Nephron progenitor cell (in vitro differentiated cells): Measurements from ENCODE around the gene ROGDI.

Experiments used
- DNase-seq: peaks from one replicate; pipeline ENCODE4 v3.0.0; 2021
- H3K27ac Mint-ChIP-seq: 2 replicates; pipeline ENCODE4 v1.8.0; 2021; ENCODE audit warnings: mild to moderate bottlenecking, moderate library complexity, mixed read lengths
- H3K27me3 Mint-ChIP-seq: 2 replicates; pipeline ENCODE4 v1.8.0; 2021; ENCODE audit warnings: mild to moderate bottlenecking, low read depth, mixed read lengths; ENCODE audit not compliant: poor library complexity
- H3K36me3 Mint-ChIP-seq: 2 replicates; pipeline ENCODE4 v1.8.0; 2021; ENCODE audit warnings: low read depth, mixed read lengths
- H3K4me1 Mint-ChIP-seq: 2 replicates; pipeline ENCODE4 v1.8.0; 2021; ENCODE audit warnings: mixed read lengths
- H3K4me3 Mint-ChIP-seq: 2 replicates; pipeline ENCODE4 v1.8.0; 2021; ENCODE audit warnings: mild to moderate bottlenecking, moderate library complexity, mixed read lengths
- H3K9me3 Mint-ChIP-seq: 2 replicates; pipeline ENCODE4 v1.8.0; 2021; ENCODE audit warnings: mild to moderate bottlenecking, moderate library complexity, mixed read lengths
- TF ChIP-seq, protein P1 (sequence below): fragments of 200-600 bp; sonication (generic); IDR thresholded peaks from 2 replicates; pipeline ENCODE4 v1.5.0; 2021; ENCODE audit warnings: antibody characterized with exemption

The ROGDI gene

DNA sequence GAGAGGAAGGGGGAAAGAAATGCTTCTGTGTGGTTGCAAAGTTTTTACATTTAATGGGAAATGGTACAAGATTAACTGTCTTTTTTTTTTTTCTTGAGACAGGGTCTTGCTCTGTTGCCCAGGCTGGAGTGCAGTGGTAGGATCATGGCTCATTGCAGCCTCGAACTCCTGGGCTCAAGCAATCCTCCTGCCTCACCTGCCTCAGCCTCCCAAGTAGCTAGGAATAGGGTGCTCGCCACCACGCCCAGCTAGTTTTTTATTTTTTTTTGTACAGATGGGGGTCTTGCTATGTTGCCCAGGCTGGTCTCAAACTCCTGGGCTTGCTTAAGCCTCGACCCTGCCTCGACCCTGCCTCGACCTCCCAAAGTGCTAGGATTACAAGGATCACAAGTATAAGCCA lies 3.8 kb upstream of the ROGDI start:
- Mint-ChIP-seq H3K36me3 (peaks cover 32% of the 10 kb centered on the region), H3K4me1 (peaks cover 18% of the 10 kb centered on the region), H3K9me3 (no peaks in the 10 kb centered on the region), H3K27me3 (peaks cover 3% of the 10 kb centered on the region), H3K4me3 (no peak overlapping the region), H3K27ac (peak overlapping the region; percentile 45)
- no peak for DNase-seq
- TF ChIP-seq, protein P1, sequence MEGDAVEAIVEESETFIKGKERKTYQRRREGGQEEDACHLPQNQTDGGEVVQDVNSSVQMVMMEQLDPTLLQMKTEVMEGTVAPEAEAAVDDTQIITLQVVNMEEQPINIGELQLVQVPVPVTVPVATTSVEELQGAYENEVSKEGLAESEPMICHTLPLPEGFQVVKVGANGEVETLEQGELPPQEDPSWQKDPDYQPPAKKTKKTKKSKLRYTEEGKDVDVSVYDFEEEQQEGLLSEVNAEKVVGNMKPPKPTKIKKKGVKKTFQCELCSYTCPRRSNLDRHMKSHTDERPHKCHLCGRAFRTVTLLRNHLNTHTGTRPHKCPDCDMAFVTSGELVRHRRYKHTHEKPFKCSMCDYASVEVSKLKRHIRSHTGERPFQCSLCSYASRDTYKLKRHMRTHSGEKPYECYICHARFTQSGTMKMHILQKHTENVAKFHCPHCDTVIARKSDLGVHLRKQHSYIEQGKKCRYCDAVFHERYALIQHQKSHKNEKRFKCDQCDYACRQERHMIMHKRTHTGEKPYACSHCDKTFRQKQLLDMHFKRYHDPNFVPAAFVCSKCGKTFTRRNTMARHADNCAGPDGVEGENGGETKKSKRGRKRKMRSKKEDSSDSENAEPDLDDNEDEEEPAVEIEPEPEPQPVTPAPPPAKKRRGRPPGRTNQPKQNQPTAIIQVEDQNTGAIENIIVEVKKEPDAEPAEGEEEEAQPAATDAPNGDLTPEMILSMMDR: no peak

DNA sequence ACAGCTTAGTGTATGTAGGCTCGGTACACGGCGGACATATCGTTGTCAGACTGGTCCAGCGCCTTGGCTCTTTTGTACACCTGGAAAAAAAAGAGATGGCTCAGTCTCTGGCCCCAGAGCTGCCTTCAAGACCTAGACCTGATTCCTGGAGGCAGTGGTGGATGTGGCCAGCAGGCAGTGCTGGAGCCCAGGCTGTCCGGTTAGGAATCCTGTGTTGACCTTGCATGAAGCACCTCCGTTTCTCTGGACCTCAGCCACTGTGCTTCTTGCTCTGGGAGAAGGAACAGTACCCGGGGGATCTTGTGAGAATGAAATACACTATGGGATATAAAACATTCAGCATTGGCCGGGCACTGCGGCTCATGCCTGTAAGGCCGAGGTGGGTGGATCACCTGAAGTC lies 2.8 kb upstream of the ROGDI start:
- H3K27me3 Mint-ChIP-seq: peaks cover 3% of the 10 kb centered on the region
- H3K36me3 Mint-ChIP-seq: peaks cover 32% of the 10 kb centered on the region
- DNase-seq: no peak
- H3K4me3 Mint-ChIP-seq: no peak overlapping the region
- H3K9me3 Mint-ChIP-seq: no peaks in the 10 kb centered on the region
- TF ChIP-seq, protein P1: no peak
- H3K4me1 Mint-ChIP-seq: peaks cover 28% of the 10 kb centered on the region
- no peak overlapping the region for H3K27ac Mint-ChIP-seq

DNA sequence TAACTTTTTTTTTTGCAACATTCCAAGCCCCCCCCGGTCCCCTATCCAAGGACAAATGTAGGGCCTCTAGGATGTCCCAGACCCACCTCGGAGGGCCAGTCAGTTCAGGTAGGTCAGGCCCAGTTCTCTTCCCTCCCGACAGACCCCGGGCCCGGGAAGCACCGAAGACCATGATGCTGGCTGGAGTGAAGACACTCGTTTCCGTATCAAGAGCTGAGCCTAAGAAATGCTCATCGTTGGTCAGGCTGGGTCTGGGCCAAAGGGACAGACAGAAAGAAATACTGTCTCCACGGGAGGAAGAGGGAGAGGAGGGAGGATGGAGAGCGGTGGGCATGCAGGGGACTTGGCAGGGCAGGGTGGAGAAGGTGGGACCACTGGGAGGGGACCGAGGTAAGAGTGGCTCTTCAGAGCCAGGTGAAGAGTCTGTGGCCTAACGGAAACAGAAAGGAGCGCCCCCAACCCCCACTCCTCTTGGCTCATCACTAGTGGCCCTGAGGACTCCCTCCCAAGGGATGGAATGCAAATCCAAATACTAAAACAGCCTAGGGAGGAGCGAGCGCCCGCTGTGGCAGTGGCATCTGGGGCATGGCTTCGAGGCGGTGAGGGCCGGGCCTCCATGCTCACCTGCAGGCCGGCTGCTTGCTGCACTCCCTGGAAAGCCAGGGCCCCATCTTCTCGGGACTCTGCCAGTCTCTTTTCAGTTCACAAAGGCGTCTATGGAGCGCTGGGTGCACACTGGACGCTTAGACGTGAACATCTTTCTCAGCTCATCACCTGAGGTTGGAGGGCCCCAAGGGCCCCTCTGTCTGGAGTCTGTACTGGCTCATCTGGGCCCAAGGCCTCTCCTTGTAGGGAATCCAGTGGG lies 1.7 kb upstream of the ROGDI start:
- H3K27me3 Mint-ChIP-seq: peaks cover 3% of the 10 kb centered on the region
- H3K27ac Mint-ChIP-seq: peak overlapping the region; percentile 74
- H3K4me1 Mint-ChIP-seq: peaks cover 29% of the 10 kb centered on the region
- DNase-seq: no peak
- no peaks in the 10 kb centered on the region for H3K9me3 Mint-ChIP-seq
- TF ChIP-seq, protein P1: no peak
- peaks cover 32% of the 10 kb centered on the region for H3K36me3 Mint-ChIP-seq
- peak overlapping the region; percentile 84 for H3K4me3 Mint-ChIP-seq

DNA sequence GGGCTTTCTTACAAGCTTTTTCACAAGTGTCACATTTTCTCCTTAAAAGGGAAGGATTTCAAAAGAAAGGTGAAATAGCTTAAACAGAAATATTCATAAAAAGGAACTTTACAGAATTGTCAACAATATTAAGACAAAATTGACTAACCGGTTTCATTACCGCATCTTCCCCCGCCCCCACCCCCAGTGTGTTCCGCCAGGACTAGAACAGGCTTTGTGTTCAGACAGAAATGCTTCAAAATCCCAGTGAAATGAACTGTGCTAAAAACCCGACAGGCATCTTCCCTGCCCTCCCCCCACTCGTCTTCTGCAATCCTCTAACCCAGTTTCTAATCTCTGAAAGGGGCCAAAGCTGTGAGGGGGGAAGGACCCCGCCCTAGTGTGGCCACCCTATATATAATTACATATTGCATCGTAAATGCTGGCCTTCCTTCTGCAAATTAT lies 990 bp upstream of the ROGDI start:
- no peaks in the 10 kb centered on the region for H3K9me3 Mint-ChIP-seq
- DNase-seq: no peak
- peaks cover 32% of the 10 kb centered on the region for H3K36me3 Mint-ChIP-seq
- peak overlapping the region; percentile 84 for H3K4me3 Mint-ChIP-seq
- TF ChIP-seq, protein P1: no peak
- peaks cover 6% of the 10 kb centered on the region for H3K27me3 Mint-ChIP-seq
- no peak overlapping the region for H3K27ac Mint-ChIP-seq
- peaks cover 29% of the 10 kb centered on the region for H3K4me1 Mint-ChIP-seq

DNA sequence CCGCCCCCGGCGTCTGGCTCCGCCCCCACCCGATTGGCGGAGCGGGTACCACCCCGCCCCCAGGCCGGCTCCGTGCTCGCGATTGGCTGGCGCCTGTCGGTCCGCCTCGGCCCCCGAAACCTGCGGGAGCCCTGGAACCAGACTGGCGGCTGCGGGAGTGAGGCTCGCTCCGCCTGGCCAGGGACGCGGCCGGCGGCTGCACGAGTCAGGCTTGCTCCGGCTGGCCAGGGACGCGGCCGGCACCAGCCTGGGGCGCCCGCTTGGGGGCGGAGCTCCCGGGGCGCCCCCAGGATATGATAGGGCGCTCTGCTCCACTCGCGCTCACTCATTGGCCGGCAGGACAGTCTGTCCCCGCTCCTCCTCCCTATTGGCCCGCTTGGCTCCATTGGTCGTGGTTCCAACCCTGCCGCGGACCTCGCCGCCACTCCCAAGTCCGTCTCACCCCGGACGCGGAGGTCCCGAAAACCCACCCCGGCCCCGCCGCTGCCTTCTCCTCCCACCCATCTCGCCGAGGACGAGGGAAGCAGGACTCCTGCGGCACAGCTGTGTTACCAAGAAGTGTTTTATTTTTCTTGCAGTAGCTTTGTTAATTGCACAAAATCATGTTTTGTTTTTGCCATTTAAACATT lies 340 bp upstream of the ROGDI start:
- H3K27ac Mint-ChIP-seq: no peak overlapping the region
- no peaks in the 10 kb centered on the region for H3K9me3 Mint-ChIP-seq
- DNase-seq: peak; percentile 93
- H3K27me3 Mint-ChIP-seq: peaks cover 6% of the 10 kb centered on the region
- peaks cover 30% of the 10 kb centered on the region for H3K36me3 Mint-ChIP-seq
- TF ChIP-seq, protein P1: no peak
- peak overlapping the region; percentile 84 for H3K4me3 Mint-ChIP-seq
- H3K4me1 Mint-ChIP-seq: peaks cover 29% of the 10 kb centered on the region
